AG04450 (cell line): ENCODE measurements around the gene TSR1. TPM values are rescaled to one million over a fixed set of nuclear protein-coding genes. Genes with fewer than 3 reads are reported as not detected.

Experiments used
- CTCF ChIA-PET: fragments of 300-600, 350-600 bp; formaldehyde crosslinking; extraction: SDS; loops from one replicate; lab custom pipeline; 2022; ENCODE audit warnings: antibody characterized with exemption, inconsistent platforms; lab: Charles Lee
- POLR2A ChIA-PET: fragments of 350-600 bp; formaldehyde crosslinking; extraction: SDS; loops from one replicate; lab custom pipeline; 2021; ENCODE audit warnings: antibody characterized with exemption, inconsistent platforms; lab: Yijun Ruan, JAX
- DNase-seq: peaks from one replicate; pipeline ENCODE4 v3.0.0-alpha.2; 2011; ENCODE audit warnings: low read depth, low spot score
- H3K27ac ChIP-seq: one replicate; pipeline ENCODE4 v1.5.1; 2012; ENCODE audit warnings: low read depth, low read length, control low read depth
- H3K27me3 ChIP-seq: one replicate; pipeline ENCODE4 v1.6.0; 2012; ENCODE audit warnings: low read length; ENCODE audit not compliant: control insufficient read depth, insufficient read depth
- H3K4me3 ChIP-seq: 2 replicates; pipeline ENCODE4 v1.5.1; 2011; ENCODE audit warnings: mild to moderate bottlenecking, low read depth, low read length, control low read depth
- H3K9me3 ChIP-seq: 2 replicates; pipeline ENCODE4 v1.5.1; 2012; ENCODE audit warnings: low read length; ENCODE audit not compliant: control insufficient read depth, insufficient read depth
- polyA plus RNA-seq: library from polyadenylated mRNA; depleted of rRNA; stranded (reverse); fragments of >200 nt; gene quantifications from 2 replicates; pipeline ENCODE4 v1.2.3, GENCODE V29; 2011
- TF ChIP-seq, protein P1 (sequence below): IDR thresholded peaks from 2 replicates; pipeline ENCODE4 v1.5.1; 2011; ENCODE audit warnings: low read depth, low read length, control low read depth, inconsistent platforms

The TSR1 gene
- polyA plus RNA-seq, 1 experiment: 15.5 TPM

DNA sequence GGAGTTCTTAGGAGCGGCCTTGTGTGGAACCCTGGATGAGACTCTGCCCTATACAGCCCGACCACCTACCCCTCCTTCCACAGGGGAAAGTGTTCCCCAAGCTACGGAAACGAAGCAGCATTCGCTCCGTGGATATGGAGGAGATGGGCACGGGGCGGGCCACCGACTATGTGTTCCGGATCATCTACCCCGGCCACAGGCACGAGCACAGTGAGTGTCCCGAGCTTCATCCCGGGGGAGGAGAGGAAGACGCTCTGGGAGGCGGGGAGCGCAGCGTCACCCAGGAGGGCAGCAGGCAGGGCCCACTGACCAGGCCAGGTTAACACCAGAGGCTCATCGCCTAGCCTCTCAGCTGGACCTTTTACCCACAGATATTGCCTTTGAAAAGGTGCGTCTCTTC lies 28.9 kb upstream of the TSR1 start:
- Histone ChIP-seq H3K27me3 (no peaks in the 10 kb centered on the region), H3K4me3 (no peak overlapping the region), H3K27ac (no peak overlapping the region), H3K9me3 (no peaks in the 10 kb centered on the region)
- TF ChIP-seq, protein P1, sequence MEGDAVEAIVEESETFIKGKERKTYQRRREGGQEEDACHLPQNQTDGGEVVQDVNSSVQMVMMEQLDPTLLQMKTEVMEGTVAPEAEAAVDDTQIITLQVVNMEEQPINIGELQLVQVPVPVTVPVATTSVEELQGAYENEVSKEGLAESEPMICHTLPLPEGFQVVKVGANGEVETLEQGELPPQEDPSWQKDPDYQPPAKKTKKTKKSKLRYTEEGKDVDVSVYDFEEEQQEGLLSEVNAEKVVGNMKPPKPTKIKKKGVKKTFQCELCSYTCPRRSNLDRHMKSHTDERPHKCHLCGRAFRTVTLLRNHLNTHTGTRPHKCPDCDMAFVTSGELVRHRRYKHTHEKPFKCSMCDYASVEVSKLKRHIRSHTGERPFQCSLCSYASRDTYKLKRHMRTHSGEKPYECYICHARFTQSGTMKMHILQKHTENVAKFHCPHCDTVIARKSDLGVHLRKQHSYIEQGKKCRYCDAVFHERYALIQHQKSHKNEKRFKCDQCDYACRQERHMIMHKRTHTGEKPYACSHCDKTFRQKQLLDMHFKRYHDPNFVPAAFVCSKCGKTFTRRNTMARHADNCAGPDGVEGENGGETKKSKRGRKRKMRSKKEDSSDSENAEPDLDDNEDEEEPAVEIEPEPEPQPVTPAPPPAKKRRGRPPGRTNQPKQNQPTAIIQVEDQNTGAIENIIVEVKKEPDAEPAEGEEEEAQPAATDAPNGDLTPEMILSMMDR: no peak
- CTCF ChIA-PET: interaction anchor here (1.4 kb wide), 1 partner anchor 18 kb away, joined by 3 read pairs; no protein-coding TSS in a partner anchor
- DNase-seq: no peak
- POLR2A ChIA-PET: no interaction called here

DNA sequence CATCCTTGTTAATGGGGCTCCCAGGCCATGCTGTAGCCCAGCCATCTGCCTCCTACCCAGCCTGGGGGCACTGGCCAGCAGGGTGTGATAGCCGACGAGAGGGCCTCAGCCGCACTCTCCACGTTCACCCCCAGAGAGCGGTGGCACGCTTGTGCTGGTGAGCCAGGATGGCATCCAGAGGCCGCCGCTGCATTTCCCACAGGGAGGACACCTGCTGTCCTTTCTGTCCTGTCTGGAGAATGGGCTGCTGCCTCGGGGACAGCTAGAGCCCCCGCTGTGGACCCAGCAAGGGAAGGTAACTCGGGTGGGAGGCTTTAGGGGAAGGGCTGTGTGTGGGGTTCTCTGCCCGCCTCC lies 28.5 kb upstream of the TSR1 start:
- CTCF ChIA-PET: interaction anchor here (1.4 kb wide), 1 partner anchor 18 kb away, joined by 3 read pairs; no protein-coding TSS in a partner anchor
- Histone ChIP-seq H3K4me3 (no peak overlapping the region), H3K27ac (no peak overlapping the region), H3K9me3 (no peaks in the 10 kb centered on the region), H3K27me3 (no peaks in the 10 kb centered on the region)
- POLR2A ChIA-PET: no interaction called here
- DNase-seq: no peak
- TF ChIP-seq, protein P1: no peak

DNA sequence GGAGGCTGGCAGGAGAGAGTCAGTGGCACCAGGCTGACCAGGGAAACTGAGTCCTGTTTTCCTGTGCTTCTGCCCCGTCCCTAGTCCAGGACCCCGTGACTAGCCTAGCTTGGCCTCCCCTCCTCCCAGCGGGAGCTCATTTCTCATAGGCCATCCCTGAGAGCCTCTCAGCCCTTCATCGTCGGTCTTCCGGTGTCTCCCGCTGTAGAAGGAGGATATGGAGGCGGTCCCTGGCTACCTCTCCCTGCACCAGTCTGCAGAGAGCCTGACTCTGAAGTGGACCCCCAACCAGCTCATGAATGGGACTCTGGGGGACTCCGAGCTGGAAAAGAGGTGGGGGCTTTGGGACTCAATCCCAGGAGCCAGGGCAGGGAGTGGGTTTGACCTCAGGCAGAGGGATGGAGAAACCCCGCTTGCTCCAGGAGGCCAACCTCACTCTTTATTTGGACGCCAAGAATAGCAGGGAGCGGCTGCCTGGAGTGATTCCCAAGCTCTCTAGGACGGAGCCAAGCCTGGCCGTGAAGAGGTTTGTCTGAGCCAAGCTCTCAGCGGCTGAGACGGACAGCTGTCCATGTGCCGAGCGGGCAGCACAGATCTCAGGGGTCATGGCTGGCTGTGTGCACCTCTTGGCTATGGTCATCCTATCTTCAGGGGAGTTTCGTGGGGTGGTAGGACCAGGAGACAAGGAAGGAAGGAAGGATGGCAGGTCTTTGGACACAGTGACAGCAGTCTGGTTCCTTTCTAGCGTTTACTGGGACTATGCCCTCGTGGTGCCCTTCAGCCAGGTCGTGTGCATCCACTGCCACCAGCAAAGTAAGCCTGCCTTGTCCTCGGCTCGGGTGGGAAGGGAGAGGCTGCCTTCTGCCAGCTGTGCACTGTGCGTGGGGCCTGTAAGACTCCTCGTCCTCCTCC lies 27.9 kb upstream of the TSR1 start:
- POLR2A ChIA-PET: interaction anchor here (0.7 kb wide), 1 partner anchor 21 kb away, joined by 3 read pairs; no protein-coding TSS in a partner anchor
- Histone ChIP-seq H3K4me3 (no peak overlapping the region), H3K9me3 (no peaks in the 10 kb centered on the region), H3K27me3 (no peaks in the 10 kb centered on the region), H3K27ac (no peak overlapping the region)
- CTCF ChIA-PET: interaction anchor here (1.4 kb wide), 1 partner anchor 19 kb away, joined by 3 read pairs; no protein-coding TSS in a partner anchor
- no peak for DNase-seq
- TF ChIP-seq, protein P1: no peak

DNA sequence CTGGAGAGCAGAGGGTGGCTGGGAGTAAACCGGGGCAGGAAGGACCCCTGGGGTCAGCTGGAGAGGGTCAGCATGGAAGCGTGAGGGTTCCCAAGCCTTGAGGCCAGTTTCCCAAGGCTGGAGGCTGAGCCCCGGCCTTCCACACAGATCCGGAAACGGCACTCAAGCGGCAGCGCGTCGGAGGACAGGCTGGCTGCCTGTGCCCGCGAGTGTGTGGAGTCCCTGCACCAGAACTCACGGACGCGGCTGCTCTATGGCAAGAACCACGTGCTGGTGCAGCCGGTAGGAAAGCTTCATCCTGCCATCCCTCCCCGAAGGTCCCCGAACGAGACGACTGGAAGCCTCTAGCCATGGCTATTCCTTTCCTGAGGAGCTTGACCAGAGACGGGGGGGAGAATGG lies 27.1 kb upstream of the TSR1 start:
- CTCF ChIA-PET: no interaction called here
- TF ChIP-seq, protein P1: no peak
- POLR2A ChIA-PET: interaction anchor here (0.7 kb wide), 1 partner anchor 21 kb away, joined by 3 read pairs; no protein-coding TSS in a partner anchor
- Histone ChIP-seq H3K27me3 (no peaks in the 10 kb centered on the region), H3K27ac (no peak overlapping the region), H3K4me3 (no peak overlapping the region), H3K9me3 (no peaks in the 10 kb centered on the region)
- no peak for DNase-seq

DNA sequence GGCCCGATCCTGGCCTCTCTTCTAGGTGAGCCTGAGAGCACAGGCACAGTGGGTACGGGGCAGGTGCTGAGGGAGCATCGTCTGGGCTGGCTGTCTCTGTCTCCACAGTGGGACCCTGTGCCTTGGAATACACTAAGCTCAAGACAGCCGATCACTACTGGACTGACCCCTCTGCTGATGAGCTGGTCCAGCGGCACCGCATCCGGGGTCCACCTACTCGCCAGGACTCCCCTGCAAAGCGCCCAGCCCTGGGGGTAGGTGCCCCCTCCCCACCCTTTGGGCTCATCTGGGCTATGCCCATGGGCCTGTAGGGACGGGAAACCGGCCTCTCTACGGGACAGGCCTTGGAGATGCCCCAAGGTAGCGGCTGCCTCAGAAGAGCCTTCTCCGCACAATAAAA lies 26.6 kb upstream of the TSR1 start:
- Histone ChIP-seq H3K4me3 (no peak overlapping the region), H3K9me3 (no peaks in the 10 kb centered on the region), H3K27me3 (no peaks in the 10 kb centered on the region), H3K27ac (no peak overlapping the region)
- DNase-seq: no peak
- ChIA-PET CTCF (no interaction called here), POLR2A (interaction anchor here (0.7 kb wide), 1 partner anchor 22 kb away, joined by 3 read pairs; no protein-coding TSS in a partner anchor)
- TF ChIP-seq, protein P1: no peak
